ENCODE measurements around the gene ELOVL6. TPM values are rescaled to one million over a fixed set of nuclear protein-coding genes. Genes with fewer than 3 reads are reported as not detected.
A peak's percentile ranks its signal among the peaks of the same experiment; 100 is the strongest.
"Not testable (repeated sequence)": the region's sequence is repeated elsewhere in the genome, so short reads cannot be mapped to it uniquely, and the experiment has no call there.

ELOVL6 gene
- total RNA-seq, 1 donor from 2014 or later = 27.7 TPM

DNA sequence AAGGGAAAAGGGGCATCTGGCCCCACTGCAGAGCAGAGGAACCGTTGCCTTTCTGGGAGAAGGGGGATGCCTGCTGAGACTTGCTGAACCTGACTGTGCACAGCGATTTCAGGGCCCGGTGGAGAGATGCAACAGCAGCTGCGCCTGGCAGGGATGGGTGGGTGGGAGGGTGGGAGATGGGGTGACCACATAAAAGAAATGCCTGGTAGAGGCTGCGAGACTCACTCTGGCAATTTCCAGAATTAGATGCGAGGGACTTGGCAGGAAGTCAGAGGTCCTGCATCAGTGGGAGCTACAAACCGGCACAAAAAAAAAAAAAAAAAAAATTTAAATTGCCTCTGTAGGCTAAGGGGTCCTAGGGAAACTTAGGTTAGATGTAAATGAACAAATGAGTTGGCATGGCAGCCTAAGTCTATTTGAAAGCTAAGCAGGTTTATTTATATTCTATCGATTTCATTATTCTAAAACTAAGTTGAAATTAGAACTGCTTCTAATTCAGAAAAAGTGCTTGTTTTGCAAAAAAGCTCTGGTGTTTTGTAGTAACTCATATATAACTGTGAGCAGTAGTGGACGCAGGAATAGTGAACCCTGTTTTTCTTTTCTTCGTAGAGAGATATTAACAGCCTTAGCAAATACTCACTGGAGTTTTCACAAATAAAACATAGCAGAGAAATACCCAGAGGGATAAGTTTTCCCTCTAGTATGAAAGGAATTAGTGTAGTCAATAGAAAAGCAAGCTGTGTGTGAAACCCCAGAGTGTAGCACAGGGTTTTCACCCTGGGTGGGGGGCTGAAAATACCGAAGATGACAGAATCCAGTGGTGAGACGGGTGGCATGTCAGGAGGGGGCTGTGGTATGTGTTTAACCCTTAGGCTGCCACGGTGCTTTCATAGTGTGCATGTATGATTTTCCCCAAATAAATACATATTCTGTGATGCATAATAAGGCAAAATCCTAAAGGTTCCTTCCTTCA is 155.6 kb downstream of the ELOVL6 start:
- DNase-seq (ENCODE audit: low spot score in 2 of 2) (no peak), FAIRE-seq (no peak)

DNA sequence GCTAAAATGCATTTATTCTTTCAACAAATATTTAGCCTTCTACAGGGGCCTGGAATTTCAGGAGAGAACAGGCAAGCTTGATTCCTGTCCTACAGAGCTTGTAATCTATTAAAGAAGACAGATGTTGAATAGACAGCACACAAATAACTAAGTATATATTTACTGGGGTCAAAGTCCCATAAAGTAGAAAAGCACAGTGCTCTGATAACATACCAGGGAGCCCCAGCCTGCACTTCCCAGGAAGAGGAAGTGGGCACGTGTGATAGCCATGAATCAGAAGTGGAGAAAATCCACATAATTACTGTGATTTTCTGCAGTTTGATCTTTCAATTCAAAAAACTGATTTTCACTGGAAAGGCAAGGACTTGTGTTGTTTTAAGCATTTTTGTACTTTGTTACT is 156.7 kb downstream of the ELOVL6 start:
- FAIRE-seq (no peak), DNase-seq (ENCODE audit: low spot score in 2 of 2) (no peak)

DNA sequence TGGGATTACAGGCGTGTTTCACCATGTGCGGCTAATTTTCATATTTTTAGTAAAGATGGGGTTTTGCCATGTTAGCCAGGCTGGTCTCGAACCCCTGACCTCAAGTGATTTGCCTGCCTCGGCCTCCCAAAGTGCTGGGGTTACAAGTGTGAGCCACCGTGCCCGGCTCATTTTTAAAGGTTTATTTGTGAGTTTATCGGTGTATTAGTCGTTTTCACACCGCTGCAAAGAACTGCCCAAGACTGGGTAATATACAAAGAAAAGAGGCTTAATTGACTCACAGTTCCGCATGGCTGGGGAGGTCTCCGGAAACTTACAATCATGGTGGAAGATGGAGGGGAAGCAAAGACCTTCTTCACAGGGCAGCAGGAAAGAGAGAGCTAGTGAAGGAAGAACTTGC is 159.3 kb downstream of the ELOVL6 start:
- not testable (repeated sequence) for DNase-seq (ENCODE audit: low spot score in 2 of 2); FAIRE-seq

DNA sequence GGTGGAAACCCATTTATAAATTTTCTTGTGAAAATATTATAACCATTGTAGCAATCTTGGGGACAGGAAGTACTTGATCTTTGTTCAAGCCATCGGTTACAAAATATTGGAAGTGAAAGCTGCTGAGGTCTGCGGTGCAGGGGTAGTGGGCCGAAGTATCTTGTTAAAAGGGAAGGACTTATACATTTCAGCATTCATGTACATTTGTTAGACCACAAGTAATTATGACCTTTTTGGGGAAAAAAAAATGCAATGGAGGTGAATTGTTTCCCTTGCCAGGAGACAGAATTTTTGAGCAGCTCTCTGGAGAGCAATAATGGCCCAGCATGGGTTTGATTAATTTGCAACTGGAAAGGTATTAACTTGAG is 164.4 kb downstream of the ELOVL6 start:
- no peak for FAIRE-seq
- DNase-seq (ENCODE audit: low spot score in 2 of 2) = no peak

DNA sequence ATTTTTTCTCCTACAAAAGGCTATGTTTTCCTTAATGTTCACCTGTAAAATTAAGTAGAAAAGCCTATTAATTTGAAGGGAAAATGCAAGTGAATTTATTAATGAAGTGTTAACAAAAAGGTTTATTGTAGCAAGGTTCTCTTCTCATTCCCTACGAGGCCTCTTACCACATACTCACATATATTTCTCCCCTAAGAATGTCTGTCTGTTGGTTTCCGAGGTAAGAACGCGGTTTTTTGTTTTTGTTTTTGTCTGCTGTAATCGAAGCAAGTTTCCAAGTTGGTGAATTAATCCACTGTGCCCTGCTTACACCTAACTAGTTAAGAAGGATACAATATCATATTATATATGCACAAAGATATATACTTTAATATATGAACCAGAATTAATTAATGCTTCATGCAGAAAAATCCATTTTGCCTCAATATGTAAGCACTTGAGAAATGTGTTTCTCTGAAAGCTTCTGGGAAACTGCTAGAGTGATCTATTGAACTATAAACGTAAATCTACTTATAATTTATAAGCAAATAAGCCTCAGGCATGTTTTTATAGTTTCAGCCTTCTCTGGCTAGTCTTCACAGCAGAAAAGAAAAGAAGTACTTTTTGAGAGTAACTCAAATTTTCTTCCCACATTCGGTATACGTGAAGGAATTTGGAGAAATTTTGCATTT is 164.9 kb downstream of the ELOVL6 start:
- DNase-seq (ENCODE audit: low spot score in 2 of 2) (no peak), FAIRE-seq (no peak)

DNA sequence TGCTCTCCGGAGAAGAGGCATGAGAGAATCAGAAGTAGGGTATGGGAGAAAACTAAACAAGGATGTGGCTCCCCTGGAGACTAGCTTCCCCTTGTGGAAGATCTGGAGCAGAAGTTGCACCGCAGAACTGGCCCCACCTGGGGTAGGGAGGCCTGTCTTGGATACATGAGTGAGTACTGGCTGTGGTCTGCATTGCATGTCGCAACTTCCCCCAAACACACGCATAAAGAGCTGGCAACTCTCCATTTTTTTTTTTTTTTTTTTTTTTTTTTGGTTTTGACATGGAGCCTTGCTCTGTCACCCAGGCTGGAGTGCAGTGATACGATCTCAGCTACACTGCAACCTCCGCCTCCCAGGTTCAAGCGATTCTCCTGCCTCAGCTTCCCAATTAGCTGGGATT is 165.8 kb downstream of the ELOVL6 start:
- no peak for FAIRE-seq
- no peak for DNase-seq (ENCODE audit: low spot score in 2 of 2)

DNA sequence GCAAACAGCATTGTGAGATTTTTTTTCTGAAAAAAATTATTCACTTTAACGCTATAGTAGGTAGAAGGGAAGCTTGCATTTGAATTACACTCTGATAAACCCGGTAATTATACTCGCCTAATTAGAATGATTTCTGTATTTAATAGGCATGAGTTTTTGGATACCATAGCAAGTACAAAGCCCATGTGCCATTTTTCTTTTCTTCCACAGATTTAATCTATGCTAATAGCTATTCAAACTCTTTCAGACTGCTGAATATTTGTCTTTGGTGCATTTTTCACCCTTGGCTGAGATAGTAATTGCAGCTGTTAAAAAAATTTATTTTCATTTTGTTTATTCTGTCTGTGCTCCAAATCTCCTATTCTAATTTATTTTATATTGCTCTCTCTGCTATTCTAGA is 172.7 kb downstream of the ELOVL6 start:
- FAIRE-seq (no peak), DNase-seq (ENCODE audit: low spot score in 2 of 2) (no peak)

DNA sequence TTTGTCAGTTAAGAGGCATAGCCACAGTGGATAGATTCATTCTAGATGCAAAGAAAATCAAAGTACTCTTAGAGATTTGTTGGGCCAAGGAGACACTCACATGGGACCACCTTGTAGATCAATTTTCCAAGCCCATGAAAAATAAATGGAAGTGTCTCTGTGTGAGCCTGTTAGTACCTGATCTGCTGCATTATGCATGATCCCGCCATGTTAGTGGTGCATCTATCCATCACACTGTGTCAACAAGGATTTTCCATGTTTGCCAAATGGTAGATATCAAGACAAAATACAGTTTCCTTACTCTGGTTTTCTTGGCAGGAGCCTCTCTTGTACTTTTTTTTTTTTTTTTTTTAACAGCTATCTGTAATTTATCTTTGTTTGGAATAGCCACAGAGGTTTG is 173.4 kb downstream of the ELOVL6 start:
- no peak for FAIRE-seq
- no peak for DNase-seq (ENCODE audit: low spot score in 2 of 2)

DNA sequence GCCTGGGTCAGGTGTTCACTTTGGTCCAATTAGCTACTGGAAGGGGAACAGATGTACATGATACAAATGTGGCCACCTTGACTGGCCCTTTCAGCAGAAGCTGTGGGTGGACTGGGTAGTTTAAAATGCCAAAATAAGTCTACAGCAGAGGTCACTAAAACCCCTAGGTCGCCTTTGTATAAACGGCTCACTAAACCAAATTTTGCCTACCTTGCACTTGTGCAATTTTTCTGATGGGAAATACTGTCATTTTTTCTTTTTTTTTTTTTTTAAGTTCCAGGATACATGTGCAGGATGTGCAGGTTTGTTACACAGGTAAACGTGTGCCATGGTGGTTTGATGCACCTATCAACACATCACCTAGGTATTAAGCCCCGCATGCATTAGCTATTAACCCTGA is 176.0 kb downstream of the ELOVL6 start:
- no peak for DNase-seq (ENCODE audit: low spot score in 2 of 2)
- FAIRE-seq = no peak

DNA sequence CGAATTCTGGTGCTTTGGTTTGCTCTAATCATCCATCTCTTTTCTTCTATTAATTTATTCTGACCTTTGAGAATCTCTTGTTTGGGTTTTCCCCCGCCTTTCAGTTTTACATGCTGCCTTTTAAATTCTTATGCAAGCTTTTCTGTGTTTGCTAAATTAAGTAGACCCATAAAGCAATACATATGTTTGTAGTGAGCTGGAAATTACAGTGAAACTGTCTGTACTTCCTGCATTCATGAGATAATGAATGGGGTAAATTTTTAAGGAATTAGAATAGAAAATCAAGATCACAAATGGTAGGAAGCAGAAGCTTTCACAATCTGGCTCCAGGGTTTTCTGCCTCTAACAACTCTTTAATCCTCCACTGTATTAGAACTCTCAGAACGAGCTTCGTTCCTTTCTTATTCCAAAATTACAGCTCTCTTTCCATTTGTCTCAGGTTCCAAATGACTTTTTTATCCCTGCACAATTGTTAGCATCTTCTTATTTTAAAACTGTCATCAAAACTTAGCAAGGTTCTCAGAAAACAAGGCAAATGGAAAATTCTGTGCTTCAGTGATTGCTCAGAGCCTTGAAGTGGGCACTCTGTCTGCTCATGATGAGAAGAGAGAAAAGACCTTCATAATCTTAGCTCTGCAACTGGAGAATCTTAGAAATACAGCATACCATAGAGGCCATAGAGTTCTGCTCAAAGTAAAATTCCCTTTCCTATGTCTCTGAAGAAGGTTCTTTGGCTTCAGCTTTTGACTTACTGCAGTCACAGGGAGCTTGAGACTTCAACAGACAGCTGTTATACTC is 177.6 kb downstream of the ELOVL6 start:
- FAIRE-seq (no peak), DNase-seq (ENCODE audit: low spot score in 2 of 2) (no peak)

DNA sequence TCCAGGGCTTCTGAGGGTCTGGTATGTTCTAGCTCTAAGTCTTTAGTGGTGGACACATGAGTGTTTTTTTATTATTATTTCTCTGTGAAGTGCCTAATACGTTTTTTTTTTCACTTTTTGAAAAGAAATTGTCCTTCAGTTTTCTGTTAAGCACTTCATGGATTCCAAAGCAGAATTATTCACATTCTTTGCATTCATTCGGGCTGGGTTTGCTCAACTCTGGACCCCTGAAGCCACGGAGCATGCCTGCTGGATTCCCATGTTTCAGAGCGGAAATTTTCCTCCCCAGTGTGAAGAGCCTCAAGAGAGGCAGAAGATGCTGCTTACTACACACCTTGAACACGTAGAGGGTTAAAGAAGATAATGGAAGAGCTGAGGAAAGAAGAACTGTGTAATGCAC is 178.3 kb downstream of the ELOVL6 start:
- DNase-seq (ENCODE audit: low spot score in 2 of 2) (no peak), FAIRE-seq (no peak)

DNA sequence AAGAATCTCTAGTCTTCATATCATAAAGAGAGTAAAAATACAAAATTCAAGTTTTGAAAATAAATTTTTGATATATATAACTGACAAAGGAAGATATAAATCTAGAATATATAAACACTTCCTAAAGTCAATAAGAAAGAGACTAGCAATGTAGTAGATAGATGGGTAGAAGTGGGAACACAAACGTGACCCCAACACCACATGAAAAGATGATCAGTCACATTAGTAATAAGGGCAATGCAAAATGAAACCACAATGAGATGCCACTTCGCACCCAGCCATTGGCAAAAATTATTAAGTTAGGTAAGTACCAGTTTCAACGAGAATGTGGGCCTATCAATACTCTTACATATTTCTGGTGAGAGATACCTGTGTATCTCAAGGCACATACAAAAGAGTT is 179.3 kb downstream of the ELOVL6 start:
- DNase-seq (ENCODE audit: low spot score in 2 of 2) (no peak), FAIRE-seq (no peak)

DNA sequence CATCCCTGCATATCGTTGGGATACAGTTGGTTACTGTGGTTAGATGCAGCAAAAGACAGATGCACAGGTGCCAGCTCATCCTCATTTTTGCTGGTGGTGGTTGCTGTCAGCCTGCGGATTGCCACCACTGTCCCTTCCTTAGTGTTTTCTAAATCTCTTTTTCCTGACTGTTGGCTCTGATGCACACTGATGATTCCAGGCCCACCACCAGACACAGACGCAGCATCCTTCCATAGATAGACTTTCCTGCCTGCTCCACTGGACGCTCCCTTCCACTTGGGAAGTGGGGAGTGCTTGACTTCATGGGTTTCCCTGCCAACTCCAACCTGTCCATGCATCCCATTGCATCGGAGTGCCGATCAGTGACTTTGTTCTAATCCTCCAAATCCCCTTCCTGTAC is 184.2 kb downstream of the ELOVL6 start:
- FAIRE-seq (no peak), DNase-seq (ENCODE audit: low spot score in 2 of 2) (no peak)

DNA sequence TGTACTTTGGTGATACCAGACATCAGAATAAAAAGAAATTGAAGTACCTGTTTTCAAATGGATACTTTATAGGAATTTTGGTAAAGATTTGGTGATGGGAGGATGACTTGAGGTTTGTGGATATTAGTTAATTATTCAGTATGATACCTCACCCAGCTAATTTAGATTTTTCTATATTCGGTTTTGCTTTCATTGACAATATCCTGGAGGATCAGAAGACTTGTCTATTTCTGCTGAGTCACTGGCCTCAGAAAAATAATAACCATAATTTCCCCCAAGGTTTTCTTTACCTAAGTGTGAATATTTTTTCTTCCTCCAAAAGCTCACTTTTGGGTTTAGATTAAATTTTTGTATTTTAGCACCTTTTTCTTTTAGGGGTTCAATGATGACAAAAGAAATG is 185.5 kb downstream of the ELOVL6 start:
- FAIRE-seq (no peak), DNase-seq (ENCODE audit: low spot score in 2 of 2) (no peak)

DNA sequence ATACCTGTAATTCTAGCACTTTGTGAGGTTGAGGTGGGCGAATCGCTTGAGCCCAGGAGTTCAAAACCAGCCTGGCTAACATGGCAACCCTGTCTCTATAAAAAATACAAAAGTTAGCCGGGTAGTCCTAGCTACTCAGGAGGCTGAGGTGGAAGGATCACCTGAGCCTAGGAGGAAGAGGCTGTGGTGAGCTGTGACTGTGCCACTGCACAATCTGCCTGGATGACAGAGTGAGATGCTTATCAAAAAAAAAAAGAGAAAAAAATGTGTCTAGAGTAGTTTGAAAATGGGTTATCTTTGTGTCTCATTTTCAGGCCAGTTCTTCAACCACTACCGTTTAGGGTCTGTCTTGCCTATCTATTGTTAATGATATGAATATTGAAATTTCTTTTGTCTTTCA is 187.6 kb downstream of the ELOVL6 start:
- FAIRE-seq (no peak), DNase-seq (ENCODE audit: low spot score in 2 of 2) (no peak)

DNA sequence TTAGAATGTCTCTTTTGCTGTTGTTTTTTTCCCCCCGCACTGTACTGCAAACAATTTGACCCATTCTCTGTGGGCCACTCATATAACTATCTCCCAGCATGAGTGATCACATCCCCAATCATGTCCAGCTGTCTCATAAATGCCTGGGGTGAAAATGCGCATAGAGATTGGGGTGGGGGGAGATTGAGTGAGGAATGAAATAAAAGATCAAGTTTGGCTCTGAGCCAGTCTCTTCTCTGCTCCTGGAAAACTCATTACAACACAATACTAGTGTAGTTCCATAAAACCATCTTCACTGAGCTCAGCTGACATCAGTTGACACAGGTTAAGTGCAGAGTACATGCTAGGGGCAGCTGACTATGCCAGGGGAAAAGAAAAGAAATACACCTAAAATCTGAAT is 188.9 kb downstream of the ELOVL6 start:
- no peak for FAIRE-seq
- DNase-seq (ENCODE audit: low spot score in 2 of 2) = no peak

DNA sequence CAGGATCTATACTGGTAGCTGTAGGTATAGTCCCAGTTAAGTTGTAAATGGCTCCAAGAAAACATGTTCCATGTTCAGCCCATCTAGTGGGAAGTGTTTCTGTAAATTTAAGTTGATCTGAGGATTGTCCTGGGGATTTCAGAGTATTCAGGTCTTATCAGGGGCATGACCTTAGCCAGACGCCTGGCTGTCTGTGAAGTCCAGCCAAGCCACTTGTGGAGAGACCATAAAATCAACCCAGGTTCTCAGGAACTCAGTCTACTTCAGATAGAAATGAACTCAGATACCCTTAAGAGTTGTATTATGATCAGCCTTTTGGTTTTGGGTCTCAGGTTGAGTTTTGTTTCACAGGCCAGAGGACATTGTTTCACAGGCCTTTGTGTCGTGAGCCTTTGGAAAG is 189.9 kb downstream of the ELOVL6 start:
- FAIRE-seq = no peak
- DNase-seq (ENCODE audit: low spot score in 2 of 2) = no peak

DNA sequence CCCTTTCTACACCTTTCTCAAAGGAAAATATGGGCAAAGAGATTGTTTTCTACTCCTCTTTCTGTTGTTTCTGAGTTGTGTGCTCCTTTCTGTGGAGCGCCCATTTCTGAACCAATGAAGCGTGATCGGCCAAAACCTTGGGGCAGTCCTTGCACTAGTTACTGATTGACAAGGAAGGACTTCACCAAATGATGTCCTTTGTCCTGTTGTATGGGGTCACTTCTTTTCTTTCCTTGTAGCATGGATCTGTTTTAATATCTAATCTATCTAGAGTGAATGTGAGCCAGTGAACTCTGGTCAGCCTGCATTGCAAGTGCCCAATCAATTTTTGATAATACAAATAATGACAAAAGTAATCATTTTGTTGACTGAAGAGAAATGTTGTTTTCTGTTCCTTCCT is 191.2 kb downstream of the ELOVL6 start:
- FAIRE-seq = no peak

DNA sequence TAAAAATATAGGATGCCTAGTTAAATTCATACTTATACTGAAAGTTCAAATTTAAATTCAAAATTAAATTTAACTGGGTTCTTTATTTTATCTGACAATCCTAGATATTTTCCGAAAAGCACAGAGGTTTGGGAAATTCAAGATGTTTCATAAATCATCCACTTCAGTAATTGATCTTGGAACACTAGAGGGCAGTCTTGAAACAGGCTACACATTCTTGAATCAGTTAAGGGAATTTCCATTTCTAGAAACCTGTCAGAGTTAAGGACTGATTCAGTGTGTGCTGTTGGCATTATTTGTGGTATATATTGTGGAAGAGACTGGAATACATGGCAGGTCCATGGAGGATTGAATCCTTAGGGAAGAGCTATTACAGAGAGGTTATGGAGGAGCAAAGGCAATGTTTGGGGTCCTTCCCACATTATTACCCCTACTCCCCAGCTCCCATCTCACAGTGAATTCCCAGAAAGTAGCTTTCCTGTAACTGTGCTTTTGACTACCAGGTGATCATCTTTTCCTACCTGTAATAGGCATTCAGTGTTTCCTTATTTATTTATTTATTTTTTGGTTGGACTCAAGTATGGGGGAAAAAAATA is 192.9 kb downstream of the ELOVL6 start:
- peak; percentile 44 to 61 for DNase-seq (ENCODE audit: low spot score in 2 of 2)

More for the DNA sequence above, 191.2 kb downstream of the ELOVL6 start:
- DNase-seq (ENCODE audit: low spot score in 2 of 2) = no peak

DNA sequence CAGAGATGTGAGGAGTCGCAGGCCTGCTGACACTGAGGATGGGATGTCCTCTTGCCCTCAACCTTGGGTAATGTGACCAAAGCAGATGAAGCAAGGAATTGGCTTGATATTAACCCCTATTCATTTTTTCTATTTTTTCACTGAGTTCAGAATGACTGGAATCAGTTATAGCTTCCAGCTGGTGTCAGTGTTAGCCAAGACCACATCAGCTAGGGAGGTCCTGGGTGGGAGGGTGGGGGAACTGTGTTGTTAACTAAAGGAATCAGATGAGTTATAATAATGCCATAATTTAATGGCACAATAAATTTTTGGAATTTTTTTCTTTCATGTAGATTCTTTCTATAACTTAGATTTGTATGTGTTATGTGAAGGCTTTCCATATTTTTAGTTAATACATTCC is 193.9 kb downstream of the ELOVL6 start:
- no peak for DNase-seq (ENCODE audit: low spot score in 2 of 2)
- FAIRE-seq = no peak

More for the DNA sequence above, 192.9 kb downstream of the ELOVL6 start:
- peak; percentile 97 for FAIRE-seq

Measured in frontal cortex (tissue), 4 donors.